K562 (cell line): ENCODE results near the gene LAMA1. TPM values are rescaled to one million over a fixed set of nuclear protein-coding genes. Genes with fewer than 3 reads are reported as not detected.

Experiments used
- ATAC-seq: fragments of 200-7000 bp; cut with Tn5 transposase; 3 replicates; pipeline ENCODE4 v1.9.1; 2020; ENCODE audit warnings: moderate library complexity
- BruUV-seq: library from RNA; stranded (reverse); fragments of 400-500 nt; replicated peaks from 2 replicates; lab custom pipeline; 2021; lab: Mats Ljungman, UMichigan
- CTCF ChIA-PET: fragments of 300-600 bp; formaldehyde crosslinking; extraction: SDS; loops from one replicate; lab custom pipeline; 2021; ENCODE audit warnings: low intra/inter-chr PET ratio; lab: Yijun Ruan, JAX
- POLR2A ChIA-PET: fragments of 300-600, 350-650 bp; sonication (Branson Sonifier 250); formaldehyde crosslinking; extraction: SDS; loops from one replicate; lab custom pipeline; 2021; ENCODE audit warnings: antibody characterized with exemption, inconsistent platforms; lab: Yijun Ruan, JAX
- DNase-seq, 4 experiments: peaks; one replicate each; pipeline versions ENCODE4 v3.0.0 to v3.0.0-alpha.2; 2011 to 2018; ENCODE audit warnings: low spot score in 3 of 4, mixed read lengths in 3 of 4; ENCODE audit errors: extremely low read depth in 1 of 4
- FAIRE-seq: peaks from 2 replicates; lab custom pipeline; 2011; peaks lifted over from hg19 to GRCh38; lab: Jason Lieb, UNC
- H2AFZ ChIP-seq: 2 replicates; pipeline ENCODE4 v1.6.0; 2011; ENCODE audit warnings: low read depth, low read length, control low read depth, inconsistent platforms
- H3K27ac ChIP-seq: fragments of 200-600 bp; 3 replicates; pipeline ENCODE4 v1.8.0; 2011; ENCODE audit warnings: low read depth, mild to moderate bottlenecking, control low read depth, inconsistent platforms, low read length, moderate library complexity, mixed read lengths; ENCODE audit errors: extremely low read depth
- H3K27me3 ChIP-seq, 2 experiments: fragments of 300-600 bp in 1 of 2; 2 replicates in 1 of 2; 3 replicates in 1 of 2; pipeline versions ENCODE4 v1.6.0 to v1.8.0; 2011; ENCODE audit warnings: inconsistent platforms in 2 of 2, low read length in 2 of 2, mild to moderate bottlenecking in 1 of 2, mixed read lengths in 1 of 2, moderate library complexity in 1 of 2; ENCODE audit not compliant: control insufficient read depth in 2 of 2, insufficient read depth in 2 of 2
- H3K36me3 ChIP-seq: fragments of 300-600 bp; 3 replicates; pipeline ENCODE4 v1.8.0; 2011; ENCODE audit warnings: mild to moderate bottlenecking, low read length, inconsistent platforms; ENCODE audit not compliant: control insufficient read depth, insufficient read depth
- H3K4me1 ChIP-seq, 2 experiments: fragments of 200-600 bp in 1 of 2; replicated peaks in 1 of 2; 2 replicates in 1 of 2; 3 replicates in 1 of 2; pipeline versions ENCODE4 v1.5.1 to v1.8.0; 2011; ENCODE audit warnings: inconsistent platforms in 2 of 2, low read length in 2 of 2, mild to moderate bottlenecking in 1 of 2, mixed read lengths in 1 of 2, moderate library complexity in 1 of 2; ENCODE audit not compliant: control insufficient read depth in 2 of 2, insufficient read depth in 2 of 2
- H3K4me2 ChIP-seq: 2 replicates; pipeline ENCODE4 v1.6.1; 2011; ENCODE audit warnings: low read length, control low read depth, inconsistent platforms, mixed read lengths; ENCODE audit not compliant: insufficient read depth
- H3K4me3 ChIP-seq: fragments of 200-600 bp; sonication (generic), shearing (Covaris generic); 2 replicates; pipeline ENCODE4 v1.5.1; 2016; ENCODE audit warnings: control low read depth, inconsistent platforms
- H3K79me2 ChIP-seq: fragments of 200-600 bp; 3 replicates; pipeline ENCODE4 v1.8.0; 2011; ENCODE audit warnings: low read length, inconsistent platforms; ENCODE audit not compliant: control insufficient read depth, insufficient read depth
- H3K9ac ChIP-seq, 2 experiments: 2 replicates each; pipeline versions ENCODE4 v1.6.0 to v1.6.1; 2011; ENCODE audit warnings: low read depth in 2 of 2, low read length in 2 of 2, control low read depth in 1 of 2, inconsistent platforms in 1 of 2, mild to moderate bottlenecking in 1 of 2, mixed read lengths in 1 of 2; ENCODE audit not compliant: insufficient read depth in 1 of 2
- H3K9me1 ChIP-seq: one replicate; pipeline ENCODE4 v1.6.0; 2011; ENCODE audit warnings: inconsistent platforms, mild to moderate bottlenecking, low read length, moderate library complexity; ENCODE audit not compliant: control insufficient read depth, insufficient read depth
- H3K9me3 ChIP-seq: replicated peaks from 2 replicates; pipeline ENCODE4 v1.5.1; 2011; ENCODE audit warnings: low read depth, low read length, inconsistent platforms; ENCODE audit not compliant: control insufficient read depth, insufficient read depth
- H4K20me1 ChIP-seq: replicated peaks from 2 replicates; pipeline ENCODE4 v1.6.1; 2011; ENCODE audit warnings: low read length, inconsistent platforms, mixed read lengths; ENCODE audit not compliant: control insufficient read depth, insufficient read depth
- CBFA2T3 ChIP-seq: fragments of 450-650 bp; IDR thresholded peaks from 2 replicates; pipeline ENCODE4 v1.6.1; 2017
- FOXJ2 ChIP-seq: fragments of 200-800 bp; sonication (Bioruptor generic); IDR thresholded peaks from 2 replicates; pipeline ENCODE4 v1.6.1; 2016; ENCODE audit warnings: missing genetic modification characterization, missing compliant biosample characterization
- HDAC6 ChIP-seq: IDR thresholded peaks from 2 replicates; pipeline ENCODE4 v1.6.1; 2012; ENCODE audit warnings: low read depth, mild to moderate bottlenecking, control low read depth, inconsistent platforms, low read length, moderate library complexity
- MYC ChIP-seq, 2 experiments: fragments of 250-450 bp in 1 of 2; sonication (Bioruptor Pico) in 1 of 2; IDR thresholded peaks; 2 replicates each; pipeline versions ENCODE4 v1.5.1 to v1.6.1; 2012 to 2021; ENCODE audit warnings: low read depth in 2 of 2, borderline replicate concordance in 1 of 2, improper control_type of control experiment in 1 of 2, low read length in 1 of 2, mild to moderate bottlenecking in 1 of 2, moderate library complexity in 1 of 2
- NR4A1 ChIP-seq, 2 experiments: fragments of 250-450 bp in 1 of 2; fragments of 450-650 bp in 1 of 2; sonication (Bioruptor Pico) in 1 of 2; IDR thresholded peaks; 2 replicates each; pipeline versions ENCODE4 v1.4.0 to v1.6.1; 2016 to 2020; ENCODE audit warnings: mild to moderate bottlenecking in 2 of 2, missing compliant biosample characterization in 1 of 2, missing genetic modification characterization in 1 of 2, moderate library complexity in 1 of 2
- RAD51 ChIP-seq: fragments of 450-650 bp; IDR thresholded peaks from 2 replicates; pipeline ENCODE4 v1.7.1; 2016; ENCODE audit warnings: low read depth, mild to moderate bottlenecking, borderline replicate concordance
- RUNX1 ChIP-seq: sonication (generic); IDR thresholded peaks from 2 replicates; pipeline ENCODE4 v1.6.1; 2016; ENCODE audit warnings: antibody characterized with exemption, low read depth
- TSC22D4 ChIP-seq: fragments of 450-650 bp; IDR thresholded peaks from 2 replicates; pipeline ENCODE4 v1.6.1; 2016; ENCODE audit warnings: missing genetic modification characterization, missing biosample characterization, control low read depth
- WGBS: fragments of 100-300 bp; shearing (Covaris generic); methylation state at CpG from one replicate; pipeline ENCODE4 v1.1.6; 2016; ENCODE audit warnings: low coverage, mixed read lengths; ENCODE audit not compliant: insufficient coverage; ENCODE audit errors: missing lambda C conversion rate; 5-methylcytosine and 5-hydroxymethylcytosine counted together
- in situ Hi-C: fragments of 300-500 bp; cut with MboI; formaldehyde crosslinking; loops from 4 replicates; pipeline ENCODE4 v1.15.0; 2018; ENCODE audit warnings: inconsistent platforms, mixed read lengths
- intact Hi-C: fragments of 100-400 bp; cut with micrococcal nuclease; formaldehyde crosslinking; loops from 2 replicates; pipeline ENCODE4 v1.14.2; 2022
- polyA plus RNA-seq, 8 experiments: library from polyadenylated mRNA; depleted of rRNA in 4 of 8; stranded (reverse) in 5 of 8; unstranded in 3 of 8; fragments of >200 nt; fragmentation: Nextera tagmentation in 2 of 8; fragmentation: Illumina TruSeq in 1 of 8; extraction: Ambion mirVana in 2 of 8; extraction: Trizol in 1 of 8; gene quantifications; 2 replicates each; pipeline versions ENCODE4 v1.2.1 to v1.2.3, GENCODE V29; 2011 to 2014; ENCODE audit warnings: inconsistent platforms in 1 of 8, missing spikeins in 1 of 8
- total RNA-seq, 7 experiments: library from RNA; depleted of rRNA in 6 of 7; stranded (reverse); fragments of >200 nt in 6 of 7; fragmentation: Illumina TruSeq in 2 of 7; extraction: Trizol in 2 of 7; gene quantifications; 2 replicates each; pipeline versions ENCODE4 v1.2.1 to v1.2.3, GENCODE V29; 2011 to 2021; ENCODE audit warnings: low replicate concordance in 1 of 7
- TF ChIP-seq, protein P1 (sequence below): fragments of 250-450 bp; sonication (Bioruptor Pico); IDR thresholded peaks from 2 replicates; pipeline ENCODE4 v1.8.0; 2021; ENCODE audit warnings: mild to moderate bottlenecking, moderate library complexity
- TF ChIP-seq, protein P2 (sequence below): fragments of 450-650 bp; IDR thresholded peaks from 2 replicates; pipeline ENCODE4 v1.6.1; 2014; ENCODE audit warnings: low read depth, mild to moderate bottlenecking, moderate library complexity, borderline replicate concordance
- TF ChIP-seq, protein P3 (sequence below): fragments of 250-450 bp; sonication (Bioruptor Pico); IDR thresholded peaks from 2 replicates; pipeline ENCODE4 v1.5.0; 2022; ENCODE audit warnings: mild to moderate bottlenecking
- TF ChIP-seq, protein P4 (sequence below): fragments of 250-450 bp; sonication (Bioruptor Pico); IDR thresholded peaks from 2 replicates; pipeline ENCODE4 v1.4.0; 2020
- TF ChIP-seq, protein P5 (sequence below): fragments of 200-400 bp; formaldehyde crosslinking; IDR thresholded peaks from 2 replicates; pipeline ENCODE4 v1.6.1; 2017; ENCODE audit warnings: mild to moderate bottlenecking, low read depth, low read length, moderate library complexity

Gene LAMA1
- total and polyA plus RNA-seq, 9 of the 15 experiments (the other 6 are each of a cell fraction or from before 2014, with no cell fraction given): 0.04 TPM; not detected in 8

DNA sequence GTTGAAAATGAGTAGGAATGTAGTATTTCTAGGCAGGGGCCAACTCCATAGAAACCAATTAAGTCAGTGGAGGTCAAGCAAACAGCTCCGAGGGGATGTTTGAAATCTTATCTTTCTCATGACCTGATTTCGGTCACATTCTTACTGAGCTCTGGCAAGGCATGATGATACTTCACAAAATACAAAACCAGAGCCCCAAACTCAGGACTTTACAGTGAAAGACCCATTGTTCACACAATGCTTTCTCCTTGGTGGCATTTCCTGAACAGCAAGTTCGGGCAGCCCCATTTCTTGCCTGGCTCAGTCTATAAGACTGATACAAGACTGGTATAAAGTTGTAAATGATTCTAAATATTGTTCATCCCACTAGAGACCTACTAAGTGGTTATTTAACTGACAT is 53.3 kb downstream of the LAMA1 start:
- Histone ChIP-seq H3K27me3 (no peaks in the 10 kb centered on the region; a peak in 3 of 5 replicates), H3K9me1 (no peaks in the 10 kb centered on the region), H3K4me3 (no peak overlapping the region), H3K27ac (no peak overlapping the region), H3K9me3 (no peaks in the 10 kb centered on the region), H3K4me2 (no peak overlapping the region), H3K79me2 (no peaks in the 10 kb centered on the region), H4K20me1 (no peaks in the 10 kb centered on the region; the same call in 1 of the 2 replicates), H2AFZ (no peak overlapping the region), H3K4me1 (no peaks in the 10 kb centered on the region), H3K9ac (no peak overlapping the region), H3K36me3 (no peaks in the 10 kb centered on the region)
- no TSS peak for BruUV-seq
- WGBS: 1% methylated on average over 3 of the region's 3 CpGs
- in situ Hi-C loops (no loop called here), intact Hi-C loops (no loop called here)
- DNase-seq: no peak
- POLR2A ChIA-PET: no interaction called here
- FAIRE-seq: no peak
- no peak for ATAC-seq
- CTCF ChIA-PET: no interaction called here
- TF ChIP-seq HDAC6 (no peak), FOXJ2 (no peak), CBFA2T3 (no peak), RUNX1 (no peak), MYC (IDR thresholded peaks at IDR 0.05; ENCODE audit: low read depth, low read length) (no peak), MYC (CRISPR knock-in tag; IDR thresholded peaks at IDR 0.05; ENCODE audit: borderline replicate concordance, low read depth) (no peak), NR4A1 (CRISPR knock-in tag; IDR thresholded peaks at IDR 0.05) (no peak), NR4A1 (tag; IDR thresholded peaks at IDR 0.05) (no peak), RAD51 (no peak), TSC22D4 (tag) (no peak)
- TF ChIP-seq, protein P1, sequence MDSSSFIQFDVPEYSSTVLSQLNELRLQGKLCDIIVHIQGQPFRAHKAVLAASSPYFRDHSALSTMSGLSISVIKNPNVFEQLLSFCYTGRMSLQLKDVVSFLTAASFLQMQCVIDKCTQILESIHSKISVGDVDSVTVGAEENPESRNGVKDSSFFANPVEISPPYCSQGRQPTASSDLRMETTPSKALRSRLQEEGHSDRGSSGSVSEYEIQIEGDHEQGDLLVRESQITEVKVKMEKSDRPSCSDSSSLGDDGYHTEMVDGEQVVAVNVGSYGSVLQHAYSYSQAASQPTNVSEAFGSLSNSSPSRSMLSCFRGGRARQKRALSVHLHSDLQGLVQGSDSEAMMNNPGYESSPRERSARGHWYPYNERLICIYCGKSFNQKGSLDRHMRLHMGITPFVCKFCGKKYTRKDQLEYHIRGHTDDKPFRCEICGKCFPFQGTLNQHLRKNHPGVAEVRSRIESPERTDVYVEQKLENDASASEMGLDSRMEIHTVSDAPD: no peak
- TF ChIP-seq, protein P2, sequence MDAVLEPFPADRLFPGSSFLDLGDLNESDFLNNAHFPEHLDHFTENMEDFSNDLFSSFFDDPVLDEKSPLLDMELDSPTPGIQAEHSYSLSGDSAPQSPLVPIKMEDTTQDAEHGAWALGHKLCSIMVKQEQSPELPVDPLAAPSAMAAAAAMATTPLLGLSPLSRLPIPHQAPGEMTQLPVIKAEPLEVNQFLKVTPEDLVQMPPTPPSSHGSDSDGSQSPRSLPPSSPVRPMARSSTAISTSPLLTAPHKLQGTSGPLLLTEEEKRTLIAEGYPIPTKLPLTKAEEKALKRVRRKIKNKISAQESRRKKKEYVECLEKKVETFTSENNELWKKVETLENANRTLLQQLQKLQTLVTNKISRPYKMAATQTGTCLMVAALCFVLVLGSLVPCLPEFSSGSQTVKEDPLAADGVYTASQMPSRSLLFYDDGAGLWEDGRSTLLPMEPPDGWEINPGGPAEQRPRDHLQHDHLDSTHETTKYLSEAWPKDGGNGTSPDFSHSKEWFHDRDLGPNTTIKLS: no peak
- TF ChIP-seq, protein P3, sequence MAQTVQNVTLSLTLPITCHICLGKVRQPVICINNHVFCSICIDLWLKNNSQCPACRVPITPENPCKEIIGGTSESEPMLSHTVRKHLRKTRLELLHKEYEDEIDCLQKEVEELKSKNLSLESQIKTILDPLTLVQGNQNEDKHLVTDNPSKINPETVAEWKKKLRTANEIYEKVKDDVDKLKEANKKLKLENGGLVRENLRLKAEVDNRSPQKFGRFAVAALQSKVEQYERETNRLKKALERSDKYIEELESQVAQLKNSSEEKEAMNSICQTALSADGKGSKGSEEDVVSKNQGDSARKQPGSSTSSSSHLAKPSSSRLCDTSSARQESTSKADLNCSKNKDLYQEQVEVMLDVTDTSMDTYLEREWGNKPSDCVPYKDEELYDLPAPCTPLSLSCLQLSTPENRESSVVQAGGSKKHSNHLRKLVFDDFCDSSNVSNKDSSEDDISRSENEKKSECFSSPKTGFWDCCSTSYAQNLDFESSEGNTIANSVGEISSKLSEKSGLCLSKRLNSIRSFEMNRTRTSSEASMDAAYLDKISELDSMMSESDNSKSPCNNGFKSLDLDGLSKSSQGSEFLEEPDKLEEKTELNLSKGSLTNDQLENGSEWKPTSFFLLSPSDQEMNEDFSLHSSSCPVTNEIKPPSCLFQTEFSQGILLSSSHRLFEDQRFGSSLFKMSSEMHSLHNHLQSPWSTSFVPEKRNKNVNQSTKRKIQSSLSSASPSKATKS (CRISPR knock-in tag): no peak
- TF ChIP-seq, protein P4, sequence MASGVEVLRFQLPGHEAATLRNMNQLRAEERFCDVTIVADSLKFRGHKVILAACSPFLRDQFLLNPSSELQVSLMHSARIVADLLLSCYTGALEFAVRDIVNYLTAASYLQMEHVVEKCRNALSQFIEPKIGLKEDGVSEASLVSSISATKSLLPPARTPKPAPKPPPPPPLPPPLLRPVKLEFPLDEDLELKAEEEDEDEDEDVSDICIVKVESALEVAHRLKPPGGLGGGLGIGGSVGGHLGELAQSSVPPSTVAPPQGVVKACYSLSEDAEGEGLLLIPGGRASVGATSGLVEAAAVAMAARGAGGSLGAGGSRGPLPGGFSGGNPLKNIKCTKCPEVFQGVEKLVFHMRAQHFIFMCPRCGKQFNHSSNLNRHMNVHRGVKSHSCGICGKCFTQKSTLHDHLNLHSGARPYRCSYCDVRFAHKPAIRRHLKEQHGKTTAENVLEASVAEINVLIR (CRISPR knock-in tag): no peak
- TF ChIP-seq, protein P5, sequence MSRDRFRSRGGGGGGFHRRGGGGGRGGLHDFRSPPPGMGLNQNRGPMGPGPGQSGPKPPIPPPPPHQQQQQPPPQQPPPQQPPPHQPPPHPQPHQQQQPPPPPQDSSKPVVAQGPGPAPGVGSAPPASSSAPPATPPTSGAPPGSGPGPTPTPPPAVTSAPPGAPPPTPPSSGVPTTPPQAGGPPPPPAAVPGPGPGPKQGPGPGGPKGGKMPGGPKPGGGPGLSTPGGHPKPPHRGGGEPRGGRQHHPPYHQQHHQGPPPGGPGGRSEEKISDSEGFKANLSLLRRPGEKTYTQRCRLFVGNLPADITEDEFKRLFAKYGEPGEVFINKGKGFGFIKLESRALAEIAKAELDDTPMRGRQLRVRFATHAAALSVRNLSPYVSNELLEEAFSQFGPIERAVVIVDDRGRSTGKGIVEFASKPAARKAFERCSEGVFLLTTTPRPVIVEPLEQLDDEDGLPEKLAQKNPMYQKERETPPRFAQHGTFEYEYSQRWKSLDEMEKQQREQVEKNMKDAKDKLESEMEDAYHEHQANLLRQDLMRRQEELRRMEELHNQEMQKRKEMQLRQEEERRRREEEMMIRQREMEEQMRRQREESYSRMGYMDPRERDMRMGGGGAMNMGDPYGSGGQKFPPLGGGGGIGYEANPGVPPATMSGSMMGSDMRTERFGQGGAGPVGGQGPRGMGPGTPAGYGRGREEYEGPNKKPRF: no peak
